ENCODE results near the gene TMEM192. TPM values are rescaled to one million over a fixed set of nuclear protein-coding genes. Genes with fewer than 3 reads are reported as not detected.

TMEM192 gene
- total and polyA plus RNA-seq, 2 donors (not counting 3 experiments of a cell fraction or from before 2014, with no cell fraction given): 11.4 to 13.0 TPM

DNA sequence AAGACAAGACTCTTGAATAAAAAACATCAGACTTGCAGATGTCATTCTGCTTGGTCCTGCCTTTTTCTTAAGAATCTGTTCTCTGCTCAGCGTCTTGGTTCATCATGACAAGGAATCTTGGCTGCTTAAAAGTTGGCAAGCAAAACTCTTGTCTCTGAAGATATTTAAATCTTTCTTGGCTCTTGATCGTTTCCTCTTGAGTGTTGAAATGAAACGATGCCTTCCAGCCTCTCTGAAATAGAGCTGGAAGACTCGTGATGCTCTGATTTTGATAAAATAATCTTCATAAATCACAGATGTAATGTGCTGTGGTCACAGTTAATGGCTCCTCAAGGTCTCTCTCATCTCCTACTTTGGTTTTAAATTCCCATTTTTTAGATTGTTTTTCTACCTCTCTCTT lies 39.9 kb upstream of the TMEM192 start:
- Histone ChIP-seq H3K9ac (replicated peaks; ENCODE audit: extremely low read depth, insufficient read depth, low read length) (no peak overlapping the region), H3K4me1 (ENCODE audit: control insufficient read depth, extremely low read depth, insufficient read depth, low read length) (no peaks in the 10 kb centered on the region), H3K27me3 (ENCODE audit: control insufficient read depth in 2 of 2, insufficient read depth in 2 of 2, low read length in 2 of 2) (no peaks in the 10 kb centered on the region), H3K27ac (ENCODE audit: insufficient read depth, low read depth, low read length) (no peak overlapping the region), H2AFZ (ENCODE audit: low read depth, low read length) (no peak overlapping the region), H3K9me3 (replicated peaks; ENCODE audit: control insufficient read depth, insufficient read depth, low read length) (no peaks in the 10 kb centered on the region), H3K9me1 (replicated peaks; ENCODE audit: control insufficient read depth, extremely low read depth, insufficient read depth, low read length) (no peaks in the 10 kb centered on the region), H3K4me3 (replicated peaks in 1 of 3; ENCODE audit: insufficient read depth in 1 of 3, low read depth in 1 of 3, low read length in 3 of 3) (no peak overlapping the region), H4K20me1 (replicated peaks; ENCODE audit: control insufficient read depth, extremely low read depth, insufficient read depth, low read length) (no peaks in the 10 kb centered on the region), H3K36me3 (ENCODE audit: control insufficient read depth in 2 of 2, extremely low read depth in 1 of 2, insufficient read depth in 2 of 2, low read length in 2 of 2) (no peaks in the 10 kb centered on the region), H3K79me2 (ENCODE audit: control insufficient read depth, insufficient read depth, low read length) (no peaks in the 10 kb centered on the region), H3K4me2 (ENCODE audit: insufficient read depth, low read length) (no peak overlapping the region)
- POLR2A ChIA-PET: no interaction called here
- TF ChIP-seq EZH2 (IDR thresholded peaks at IDR 0.05; ENCODE audit: borderline replicate concordance, low read depth, low read length, severe bottlenecking) (no peak), GATA2 (IDR thresholded peaks at IDR 0.05; ENCODE audit: insufficient read depth, insufficient read length, low read depth, low read length) (no peak), MYC (IDR thresholded peaks at IDR 0.05; ENCODE audit: low read depth, low read length) (no peak), FOS (IDR thresholded peaks at IDR 0.05; ENCODE audit: borderline replicate concordance, insufficient read depth, low read length) (no peak), POLR2AphosphoS5 (IDR thresholded peaks at IDR 0.05; ENCODE audit: insufficient read depth, low read depth, low read length) (no peak), JUN (IDR thresholded peaks at IDR 0.05; ENCODE audit: borderline replicate concordance, insufficient read depth, insufficient read length, low read depth) (no peak), POLR2A (IDR thresholded peaks at IDR 0.05; ENCODE audit: low read depth, low read length) (no peak)
- TF ChIP-seq, protein P1, sequence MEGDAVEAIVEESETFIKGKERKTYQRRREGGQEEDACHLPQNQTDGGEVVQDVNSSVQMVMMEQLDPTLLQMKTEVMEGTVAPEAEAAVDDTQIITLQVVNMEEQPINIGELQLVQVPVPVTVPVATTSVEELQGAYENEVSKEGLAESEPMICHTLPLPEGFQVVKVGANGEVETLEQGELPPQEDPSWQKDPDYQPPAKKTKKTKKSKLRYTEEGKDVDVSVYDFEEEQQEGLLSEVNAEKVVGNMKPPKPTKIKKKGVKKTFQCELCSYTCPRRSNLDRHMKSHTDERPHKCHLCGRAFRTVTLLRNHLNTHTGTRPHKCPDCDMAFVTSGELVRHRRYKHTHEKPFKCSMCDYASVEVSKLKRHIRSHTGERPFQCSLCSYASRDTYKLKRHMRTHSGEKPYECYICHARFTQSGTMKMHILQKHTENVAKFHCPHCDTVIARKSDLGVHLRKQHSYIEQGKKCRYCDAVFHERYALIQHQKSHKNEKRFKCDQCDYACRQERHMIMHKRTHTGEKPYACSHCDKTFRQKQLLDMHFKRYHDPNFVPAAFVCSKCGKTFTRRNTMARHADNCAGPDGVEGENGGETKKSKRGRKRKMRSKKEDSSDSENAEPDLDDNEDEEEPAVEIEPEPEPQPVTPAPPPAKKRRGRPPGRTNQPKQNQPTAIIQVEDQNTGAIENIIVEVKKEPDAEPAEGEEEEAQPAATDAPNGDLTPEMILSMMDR (IDR thresholded peaks at IDR 0.05; ENCODE audit: extremely low read depth in 1 of 2, insufficient read depth in 1 of 2, low read depth in 1 of 2, low read length in 2 of 2): no peak
- TF ChIP-seq, protein P2, sequence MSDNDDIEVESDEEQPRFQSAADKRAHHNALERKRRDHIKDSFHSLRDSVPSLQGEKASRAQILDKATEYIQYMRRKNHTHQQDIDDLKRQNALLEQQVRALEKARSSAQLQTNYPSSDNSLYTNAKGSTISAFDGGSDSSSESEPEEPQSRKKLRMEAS (IDR thresholded peaks at IDR 0.05; ENCODE audit: insufficient read depth, insufficient read length): no peak
- intact Hi-C loops (cut with micrococcal nuclease) (no loop called here), dilution Hi-C loops (cut with MboI; ENCODE audit: extremely low pct_ligation_motif_present, low sequenced_read_pairs) (no loop called here)
- FAIRE-seq (no peak), DNase-seq (ENCODE audit: low read depth, low spot score) (no peak)
- CTCF ChIA-PET: interaction anchor here (2.0 kb wide), 1 partner anchor 21 kb away, joined by 6 read pairs; no protein-coding TSS in a partner anchor
- BruUV-seq (replicated peaks): no TSS peak
